Epidermal melanocyte (primary cell): ENCODE measurements around the gene PICALM.
"Not testable (repeated sequence)": the region's sequence is repeated elsewhere in the genome, so short reads cannot be mapped to it uniquely, and the experiment has no call there.

ENCODE experiments used
- DNase-seq: peaks from one replicate; pipeline ENCODE4 v3.0.0; 2011; ENCODE audit warnings: low spot score; ENCODE audit not compliant: insufficient read length

The PICALM gene

GRCh38 chr11:85977751-85978160 lies 91.1 kb downstream of the PICALM start:
- DNase-seq: no peak

DNA sequence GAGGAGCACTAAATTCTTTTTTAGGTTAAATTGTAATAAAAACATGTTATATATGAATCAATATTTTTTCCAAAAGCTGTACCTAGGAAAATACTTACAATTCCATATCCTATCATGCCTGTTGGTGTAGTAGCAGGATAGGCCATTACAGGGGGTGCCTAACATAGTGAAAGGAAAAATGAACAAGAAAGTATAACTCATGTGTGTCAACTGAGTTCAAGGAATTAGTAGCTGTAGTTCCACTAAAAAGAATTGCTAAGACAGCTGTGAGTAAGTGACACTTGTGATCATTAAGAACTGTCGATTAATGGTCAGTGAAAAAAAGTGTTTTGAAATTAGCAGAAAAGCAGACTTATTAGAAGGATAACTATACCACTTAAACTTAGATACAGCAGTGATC lies 92.4 kb downstream of the PICALM start:
- no peak for DNase-seq

DNA sequence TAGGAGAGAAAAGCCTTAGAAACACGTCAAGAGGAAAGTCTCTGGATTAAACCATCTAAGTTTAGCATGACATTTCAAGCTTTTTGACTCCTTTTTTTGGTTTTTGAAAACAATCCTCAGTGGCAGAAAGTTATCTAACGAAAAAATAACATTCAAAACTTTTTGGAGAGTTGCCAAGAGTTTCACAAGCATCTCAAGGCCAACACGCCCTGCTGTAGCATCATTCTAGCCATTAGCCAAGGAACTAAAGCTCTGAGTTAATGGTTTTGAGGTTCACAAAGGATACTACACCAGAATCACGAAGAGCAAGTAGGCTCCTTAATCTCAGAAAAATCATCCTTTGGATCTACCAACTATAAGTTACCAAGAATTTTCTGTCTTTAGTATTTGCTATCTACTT lies 94.8 kb downstream of the PICALM start:
- DNase-seq: no peak

DNA sequence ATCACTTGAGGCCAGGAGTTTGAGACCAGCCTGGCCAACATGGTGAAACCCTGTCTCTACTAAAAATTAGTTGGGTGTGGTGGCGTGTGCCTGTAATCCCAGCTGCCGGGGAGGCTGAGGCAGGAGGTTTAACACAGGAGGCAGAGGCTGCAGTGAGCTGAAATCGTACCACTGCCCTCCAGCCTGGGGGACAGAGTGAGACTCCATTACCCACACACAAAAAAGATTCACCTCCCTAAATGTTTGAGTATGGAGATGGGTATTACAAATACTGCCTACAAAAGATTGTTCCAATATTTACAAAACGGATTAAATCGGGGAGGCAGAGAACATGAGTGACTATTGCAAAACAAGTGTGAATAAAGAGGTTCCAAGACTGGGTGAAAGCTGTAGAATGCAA lies 98.3 kb downstream of the PICALM start:
- DNase-seq: no peak

GRCh38 chr11:85967457-85967856 lies 101.4 kb downstream of the PICALM start:
- DNase-seq: no peak

GRCh38 chr11:85965202-85965601 lies 103.7 kb downstream of the PICALM start:
- no peak for DNase-seq

- DNase-seq: no peak
Measured at GRCh38 chr11:85961930-85962363, 106.9 kb downstream of the PICALM start.

DNA sequence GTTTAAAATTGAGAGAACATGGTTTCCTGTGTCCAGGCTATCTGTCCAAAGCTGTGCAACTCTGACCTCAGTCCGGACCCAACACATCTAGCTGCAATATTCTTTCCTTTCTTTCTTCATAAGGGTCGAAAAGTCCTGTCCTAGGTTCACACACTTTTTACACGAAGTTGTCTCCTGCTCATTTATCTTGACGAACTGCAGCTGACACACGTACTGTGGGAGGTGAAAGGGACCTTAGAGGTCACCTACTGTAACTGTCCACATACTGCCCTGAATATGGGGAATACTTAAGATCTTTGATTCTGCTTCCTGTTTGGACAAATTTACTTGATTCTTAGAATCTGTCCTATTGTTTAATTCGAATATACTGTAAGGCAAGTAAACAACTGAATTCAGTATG lies 107.8 kb downstream of the PICALM start:
- no peak for DNase-seq

GRCh38 chr11:85960678-85961077 lies 108.2 kb downstream of the PICALM start:
- no peak for DNase-seq

DNA sequence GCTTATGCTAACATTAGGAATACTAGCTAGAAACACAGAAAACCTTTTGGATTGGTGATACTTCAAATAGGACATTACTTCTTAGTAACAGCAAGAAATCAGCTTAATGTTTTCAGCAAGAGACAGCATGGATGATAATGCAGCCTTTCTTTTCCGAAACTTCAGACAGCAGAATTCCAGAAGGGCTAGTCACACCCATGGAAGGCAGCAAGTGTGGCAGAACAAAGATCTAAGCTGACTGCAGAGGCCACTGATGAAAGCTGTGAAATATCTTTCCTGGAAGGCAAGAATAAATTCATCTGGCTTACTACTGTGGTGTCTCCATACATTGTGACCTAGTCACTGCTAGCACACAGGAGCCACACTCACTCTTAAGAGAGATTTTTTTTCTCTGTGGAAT lies 113.4 kb downstream of the PICALM start:
- DNase-seq: peak; percentile 36

DNA sequence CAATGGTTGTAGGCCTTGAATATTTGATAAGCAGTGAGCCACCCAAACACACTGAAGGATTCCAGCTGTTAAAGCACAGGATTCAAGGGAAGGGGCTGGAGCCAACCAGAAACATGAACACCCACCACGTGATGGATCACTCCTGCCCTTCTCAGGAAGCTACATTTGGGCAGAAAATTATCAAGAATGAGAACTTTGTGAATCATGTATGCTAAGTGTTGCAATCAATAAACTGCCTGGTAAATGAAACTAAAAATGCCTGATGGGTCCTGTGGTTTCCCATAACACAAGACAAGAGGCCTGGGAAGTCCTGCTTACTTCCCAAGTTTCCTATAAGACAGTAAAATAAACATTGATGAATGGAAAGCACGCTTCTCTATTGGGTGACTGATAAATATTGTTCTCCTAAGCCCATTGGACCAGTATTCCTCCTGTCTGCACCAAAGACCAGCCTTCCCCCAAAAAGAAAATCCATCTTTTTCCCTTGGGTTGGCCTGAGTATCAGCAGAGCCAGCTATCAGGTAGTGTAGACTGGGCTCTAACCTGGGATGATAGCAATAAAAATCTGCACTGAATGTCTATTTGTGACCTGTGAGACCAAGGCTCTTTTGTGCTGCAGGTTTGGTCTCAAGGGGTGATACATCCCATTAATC lies 115.3 kb downstream of the PICALM start:
- no peak for DNase-seq

GRCh38 chr11:85952108-85952485 lies 116.8 kb downstream of the PICALM start:
- not testable (repeated sequence) for DNase-seq

DNA sequence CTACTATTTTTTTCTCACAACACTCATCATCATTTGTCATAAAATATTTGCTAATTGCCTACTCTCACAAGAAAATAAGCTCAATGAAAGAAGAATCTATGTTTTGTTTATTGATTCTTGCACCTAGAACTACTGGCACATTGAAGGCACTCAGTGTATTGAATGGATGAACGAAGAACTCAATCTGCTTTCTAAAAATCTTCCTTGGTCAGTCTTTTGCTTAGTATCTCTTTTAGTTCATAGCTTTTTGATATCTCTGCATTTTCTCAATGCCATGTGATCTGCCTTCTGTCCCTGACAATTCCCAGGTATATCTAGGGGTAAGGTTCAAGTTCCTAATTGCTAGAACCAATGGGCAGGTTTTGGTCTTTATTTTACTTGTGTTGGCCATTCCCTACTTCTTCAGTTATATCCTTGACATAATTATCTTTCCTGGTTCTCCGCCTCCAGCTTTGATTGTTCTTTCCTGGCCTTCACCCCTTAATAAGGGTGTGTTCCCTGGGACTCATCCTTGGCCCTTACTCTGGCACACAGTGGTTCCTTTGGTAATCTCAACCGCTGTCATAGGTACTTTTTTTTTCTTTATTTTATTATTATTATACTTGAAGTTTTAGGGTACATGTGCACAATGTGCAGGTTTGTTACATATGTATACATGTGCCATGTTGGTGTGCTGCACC lies 117.3 kb downstream of the PICALM start:
- DNase-seq: no peak

GRCh38 chr11:85951049-85951405 lies 117.9 kb downstream of the PICALM start:
- no peak for DNase-seq

GRCh38 chr11:85950317-85951048 lies 118.4 kb downstream of the PICALM start:
- no peak for DNase-seq

DNA sequence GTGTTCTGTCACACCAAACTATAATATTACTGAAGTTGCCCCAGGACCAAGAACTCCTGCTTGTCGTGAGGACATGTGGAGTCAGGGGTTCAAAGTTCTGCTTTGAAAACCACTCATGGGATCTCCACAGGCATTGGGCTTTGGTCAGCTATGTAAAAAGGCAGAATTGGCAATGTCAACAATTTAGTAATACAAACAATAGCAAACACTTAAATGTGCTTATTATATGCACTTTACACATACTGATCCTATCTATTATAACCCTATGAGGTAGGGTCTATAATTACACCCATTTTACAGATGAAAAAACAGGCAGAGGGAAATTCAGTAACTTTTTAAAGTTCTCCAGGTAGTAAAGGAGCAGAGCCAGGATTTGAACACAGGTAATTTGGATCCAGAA lies 119.1 kb downstream of the PICALM start:
- DNase-seq: no peak

- DNase-seq: no peak
Measured at GRCh38 chr11:85948884-85949283, 120.0 kb downstream of the PICALM start.

DNA sequence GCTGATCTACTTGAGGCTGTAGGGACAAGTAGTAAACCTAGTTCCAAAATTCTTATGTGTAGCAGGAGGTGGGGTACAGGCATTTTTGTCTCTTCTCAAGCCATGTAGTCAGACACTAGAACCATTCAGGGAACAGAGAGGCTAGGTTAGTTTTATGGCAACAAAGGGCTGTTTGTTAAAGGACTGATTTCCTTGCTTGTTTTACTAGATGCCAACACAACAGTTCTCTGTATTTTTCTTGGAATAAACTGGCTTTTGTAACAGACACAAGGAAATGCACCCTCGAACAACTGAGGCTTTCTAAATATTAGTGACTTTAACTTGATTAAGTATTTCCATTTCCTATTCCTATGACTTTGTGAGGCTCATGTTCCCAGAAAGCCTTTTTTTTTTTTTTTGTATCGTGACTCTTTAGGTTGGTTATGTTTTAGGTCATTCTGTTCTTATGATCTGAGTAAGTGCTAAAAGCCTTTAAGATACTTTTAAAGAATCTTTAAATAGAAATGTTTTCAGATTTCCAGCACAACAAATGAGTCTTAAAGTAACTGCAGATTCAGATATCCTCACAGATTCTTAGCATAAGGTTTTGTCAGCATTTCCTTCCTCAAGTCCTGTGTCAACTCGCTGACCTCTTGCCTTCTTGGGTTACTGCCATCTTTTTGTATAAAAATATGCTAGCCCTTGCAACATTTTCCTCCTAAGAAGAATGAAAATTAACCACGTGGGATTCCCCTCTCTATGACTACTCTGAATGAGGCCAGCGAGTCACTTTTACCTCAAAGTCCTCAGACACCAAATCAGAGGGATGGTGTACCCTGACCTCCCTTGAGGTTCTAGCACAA lies 121.2 kb downstream of the PICALM start:
- DNase-seq: peak; percentile 54

DNA sequence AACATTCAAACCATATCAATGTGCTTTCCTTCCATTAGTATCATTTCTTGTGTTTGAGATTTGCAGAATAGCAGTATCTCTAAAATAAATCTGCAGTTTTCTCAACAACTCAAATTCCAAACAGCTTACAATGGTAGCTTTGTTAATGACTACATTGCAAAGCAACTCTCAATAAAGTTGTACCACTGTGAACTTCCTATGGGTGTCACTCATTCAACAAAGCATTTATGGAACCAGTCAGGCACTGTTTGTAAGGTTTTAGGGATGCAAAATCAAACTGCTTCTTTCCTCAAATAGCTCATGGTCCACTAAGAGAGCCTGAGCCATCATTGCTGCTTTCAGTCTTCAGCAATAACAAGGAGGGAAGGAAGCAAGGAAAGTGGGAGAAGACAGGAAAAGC lies 122.7 kb downstream of the PICALM start:
- DNase-seq: no peak

DNA sequence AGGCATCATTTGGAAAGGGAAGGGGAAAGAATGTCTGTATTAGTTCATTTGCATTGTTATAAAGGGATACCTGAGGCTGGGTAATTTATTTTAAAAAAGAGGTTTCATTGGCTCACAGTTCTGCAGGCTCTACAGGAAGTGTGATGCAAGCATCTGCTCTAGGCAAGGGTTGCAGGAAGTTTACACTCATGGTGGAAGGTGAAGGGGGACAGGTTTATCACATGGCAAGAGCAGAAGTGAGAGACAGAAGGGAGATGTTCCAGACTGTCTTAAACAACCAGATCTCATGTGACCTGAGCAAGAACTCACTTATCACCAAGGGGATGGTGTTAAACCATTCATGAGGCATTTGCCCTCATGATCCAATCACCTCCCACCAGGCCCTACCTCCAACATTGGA lies 123.1 kb downstream of the PICALM start:
- no peak for DNase-seq

GRCh38 chr11:85945296-85945695 lies 123.6 kb downstream of the PICALM start:
- DNase-seq: no peak
